ENCODE measurements around the gene NUP62. TPM values are rescaled to one million over a fixed set of nuclear protein-coding genes. Genes with fewer than 3 reads are reported as not detected.

Gene NUP62
- total RNA-seq, 4 donors from 2014 or later = 25.8 to 29.2 (median 27.6) TPM

DNA sequence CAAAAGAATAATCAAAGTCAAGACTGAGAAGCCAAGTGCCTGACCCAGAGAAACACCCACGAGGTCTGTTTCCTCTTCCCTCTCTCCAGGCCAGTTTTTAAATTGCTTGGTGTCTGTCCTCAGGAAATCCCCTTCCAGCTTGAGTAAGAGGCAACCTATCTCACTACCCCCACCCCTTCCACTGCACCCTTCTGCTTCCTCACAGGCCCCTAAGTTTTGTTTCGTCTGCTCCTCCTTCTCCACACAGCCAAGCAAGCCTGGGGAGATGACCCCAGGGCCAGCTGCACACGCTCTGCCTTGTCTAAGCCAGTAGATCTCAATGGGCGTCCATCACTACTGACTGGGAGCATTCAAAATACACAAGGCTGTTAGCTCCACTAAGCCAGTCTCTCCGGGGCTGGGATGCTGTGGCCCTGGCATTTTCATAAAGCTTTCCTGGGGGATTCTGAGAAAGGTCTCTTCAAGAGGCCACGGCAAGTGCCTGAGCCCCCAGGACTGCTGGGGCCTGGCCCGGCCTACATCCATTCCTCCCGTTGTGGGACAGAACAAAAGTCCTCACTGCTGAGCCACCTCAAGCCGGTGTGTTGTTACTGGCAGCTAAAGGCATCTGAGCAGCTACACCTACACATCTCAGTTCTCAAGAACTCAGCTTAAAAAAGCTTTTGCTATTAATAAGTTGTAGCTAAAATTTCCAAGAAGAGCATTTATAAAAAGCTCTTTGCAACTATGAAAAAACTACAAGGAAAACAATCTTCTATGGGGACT is 17.7 kb downstream of the NUP62 start:
- TF ChIP-seq, protein P1, sequence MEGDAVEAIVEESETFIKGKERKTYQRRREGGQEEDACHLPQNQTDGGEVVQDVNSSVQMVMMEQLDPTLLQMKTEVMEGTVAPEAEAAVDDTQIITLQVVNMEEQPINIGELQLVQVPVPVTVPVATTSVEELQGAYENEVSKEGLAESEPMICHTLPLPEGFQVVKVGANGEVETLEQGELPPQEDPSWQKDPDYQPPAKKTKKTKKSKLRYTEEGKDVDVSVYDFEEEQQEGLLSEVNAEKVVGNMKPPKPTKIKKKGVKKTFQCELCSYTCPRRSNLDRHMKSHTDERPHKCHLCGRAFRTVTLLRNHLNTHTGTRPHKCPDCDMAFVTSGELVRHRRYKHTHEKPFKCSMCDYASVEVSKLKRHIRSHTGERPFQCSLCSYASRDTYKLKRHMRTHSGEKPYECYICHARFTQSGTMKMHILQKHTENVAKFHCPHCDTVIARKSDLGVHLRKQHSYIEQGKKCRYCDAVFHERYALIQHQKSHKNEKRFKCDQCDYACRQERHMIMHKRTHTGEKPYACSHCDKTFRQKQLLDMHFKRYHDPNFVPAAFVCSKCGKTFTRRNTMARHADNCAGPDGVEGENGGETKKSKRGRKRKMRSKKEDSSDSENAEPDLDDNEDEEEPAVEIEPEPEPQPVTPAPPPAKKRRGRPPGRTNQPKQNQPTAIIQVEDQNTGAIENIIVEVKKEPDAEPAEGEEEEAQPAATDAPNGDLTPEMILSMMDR (IDR thresholded peaks at IDR 0.05; ENCODE audit: low read depth) = no peak

DNA sequence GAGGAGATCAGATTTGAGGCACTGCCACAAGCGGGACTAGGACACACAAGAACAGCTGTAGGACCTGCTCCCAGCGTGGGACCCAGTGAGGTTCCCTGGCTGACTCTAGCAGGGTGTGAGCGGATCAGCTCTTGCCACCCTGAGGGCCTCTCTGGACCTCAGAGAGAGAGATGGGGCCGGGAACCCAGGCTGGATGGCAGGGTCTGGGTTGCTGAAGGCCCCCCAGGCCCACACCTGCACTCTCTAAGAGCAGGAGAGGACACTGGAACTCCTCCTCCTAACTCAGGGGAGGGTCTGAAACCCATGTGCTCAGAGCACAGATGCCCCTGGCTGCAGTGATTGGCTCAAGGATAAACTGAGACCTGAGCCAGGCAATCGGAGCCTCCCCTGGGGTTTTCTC is 19.1 kb downstream of the NUP62 start:
- TF ChIP-seq, protein P1 (IDR thresholded peaks at IDR 0.05; ENCODE audit: low read depth) = no peak

DNA sequence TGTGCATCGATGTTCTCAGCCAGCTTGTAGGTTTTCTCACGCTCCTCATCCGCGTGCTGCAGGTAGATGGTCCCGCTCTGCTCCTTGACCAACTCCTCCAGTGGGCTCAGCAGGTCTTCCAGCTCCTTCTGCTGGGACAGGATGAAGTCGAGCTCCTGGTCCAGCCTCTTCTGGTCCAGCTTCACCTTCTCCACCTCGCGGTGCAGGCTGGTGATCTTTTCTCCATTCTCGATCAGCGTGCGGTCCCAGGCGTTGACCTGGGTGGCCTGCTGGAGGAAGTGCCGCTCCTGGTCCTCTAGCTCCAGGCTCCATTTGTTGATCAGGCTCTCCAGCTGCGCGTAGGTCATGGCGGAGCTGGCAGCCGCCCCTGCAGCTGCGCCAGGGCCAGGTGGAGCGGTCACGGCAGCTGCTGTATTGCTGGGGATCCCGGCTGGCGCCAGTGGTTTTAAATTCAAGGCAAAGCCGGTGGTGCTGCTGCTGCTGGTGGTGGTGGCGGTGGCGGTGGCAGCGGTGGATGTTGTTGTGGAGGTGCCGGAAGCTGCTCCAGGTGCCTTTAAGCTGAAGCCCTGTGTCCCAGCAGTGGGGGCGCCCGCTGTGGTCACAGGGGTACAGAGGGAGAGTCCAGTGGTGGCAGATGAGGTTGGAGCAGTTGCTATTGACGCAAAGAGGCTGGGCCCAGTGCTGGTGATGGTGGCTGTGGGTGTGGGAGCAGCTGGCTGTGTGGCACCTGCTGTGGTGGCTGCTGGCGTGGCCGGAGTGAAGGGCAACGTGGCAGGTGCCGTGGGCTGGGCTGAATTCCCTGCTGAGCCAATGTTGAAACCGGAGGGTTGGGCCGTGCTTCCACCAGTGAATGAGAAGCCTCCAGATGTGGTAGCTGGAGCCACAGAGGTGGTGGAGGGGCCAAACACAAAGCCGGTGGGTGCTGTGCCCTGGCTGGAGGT is 20.6 kb downstream of the NUP62 start:
- TF ChIP-seq, protein P1 (IDR thresholded peaks at IDR 0.05; ENCODE audit: low read depth) = no peak

DNA sequence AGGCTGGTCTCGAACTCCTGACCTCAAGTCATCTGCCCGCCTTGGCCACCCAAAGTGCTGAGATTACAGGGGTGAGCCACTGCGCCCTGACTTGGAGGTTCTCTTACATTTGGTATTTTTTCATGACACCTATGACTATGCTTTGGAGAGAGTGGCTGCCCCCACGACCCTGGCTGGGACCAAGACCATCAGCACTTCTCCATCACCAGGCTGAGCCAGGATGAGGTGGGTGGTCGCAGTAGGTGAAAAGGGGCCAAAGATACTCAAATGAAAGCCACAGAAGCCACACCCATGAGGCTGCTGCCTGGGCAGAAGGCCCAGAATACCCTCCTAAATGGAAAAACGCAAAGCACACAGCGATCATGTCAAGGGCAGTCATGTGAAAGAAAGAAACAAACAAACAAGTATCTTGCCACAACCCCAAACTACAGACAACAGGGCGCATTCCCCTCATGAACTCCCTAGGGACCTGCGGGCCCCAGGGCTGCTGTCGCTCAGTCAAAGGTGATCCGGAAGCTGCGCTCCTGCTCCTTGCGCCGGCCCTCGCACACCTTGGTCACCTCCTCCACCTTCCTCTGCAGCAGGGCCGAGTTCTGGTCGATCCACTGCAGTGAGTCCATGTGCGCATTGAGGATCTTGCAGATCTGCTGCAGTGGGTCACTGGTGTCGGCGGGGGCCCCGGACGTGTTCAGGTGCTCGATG is 21.4 kb downstream of the NUP62 start:
- TF ChIP-seq, protein P1 (IDR thresholded peaks at IDR 0.05; ENCODE audit: low read depth) = no peak

DNA sequence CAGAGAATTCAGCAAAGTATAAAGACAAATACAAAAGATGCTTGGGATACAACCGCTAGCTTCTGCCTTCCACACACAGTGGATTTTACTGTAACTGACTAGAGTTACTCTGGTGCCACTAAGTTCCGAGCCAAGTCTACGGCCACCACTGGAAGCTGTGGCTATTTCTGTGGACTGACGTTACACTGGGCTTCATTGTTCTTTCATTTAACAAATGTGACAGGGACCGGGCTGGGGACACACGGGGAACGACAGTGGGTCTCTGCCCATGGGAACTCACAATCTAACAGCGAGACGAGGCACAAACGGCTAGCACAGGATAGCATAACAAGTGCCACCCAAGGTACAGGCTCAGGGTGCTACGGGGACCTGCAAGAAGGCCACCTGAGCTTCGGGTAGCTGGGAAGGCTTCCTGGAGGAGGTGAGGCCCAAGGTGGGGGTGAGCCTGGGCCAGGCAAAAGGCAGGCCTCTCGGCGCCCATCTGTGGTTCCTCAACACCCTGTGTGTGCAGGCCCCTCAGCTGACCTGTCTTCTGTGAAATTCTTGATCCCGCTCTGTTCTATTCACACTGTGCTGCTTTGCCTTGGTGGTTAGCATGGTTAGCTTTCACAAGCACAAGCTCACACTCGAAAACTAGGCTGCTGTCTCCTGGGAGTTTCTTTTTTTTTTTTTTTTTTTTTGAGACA is 22.3 kb downstream of the NUP62 start:
- TF ChIP-seq, protein P1 (IDR thresholded peaks at IDR 0.05; ENCODE audit: low read depth) = no peak

DNA sequence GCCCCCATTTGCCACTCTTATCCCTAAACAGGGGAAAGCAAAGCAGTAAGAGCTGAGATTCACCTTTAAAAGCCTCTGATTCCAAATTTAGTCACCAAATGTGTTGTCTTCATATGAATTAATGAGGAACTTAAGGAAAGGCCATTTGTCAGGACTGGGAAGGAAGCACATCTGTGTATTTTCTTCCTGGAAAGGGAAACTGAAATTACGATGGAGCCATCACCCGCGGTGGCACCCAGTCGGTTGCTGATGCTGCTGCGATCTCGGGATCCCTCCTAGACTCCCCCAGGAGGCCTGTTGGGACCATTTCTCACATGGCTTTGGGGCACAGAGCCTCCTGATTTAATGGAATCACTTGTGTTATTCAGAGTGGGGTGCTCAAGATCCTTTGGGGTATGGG is 25.2 kb downstream of the NUP62 start:
- TF ChIP-seq, protein P1 (IDR thresholded peaks at IDR 0.05; ENCODE audit: low read depth) = no peak

Data from subcutaneous adipose tissue (tissue), 4 donors.